ENCODE results near the gene MNAT1.
"Not testable (repeated sequence)": the region's sequence is repeated elsewhere in the genome, so short reads cannot be mapped to it uniquely, and the experiment has no call there.

The MNAT1 gene

DNA sequence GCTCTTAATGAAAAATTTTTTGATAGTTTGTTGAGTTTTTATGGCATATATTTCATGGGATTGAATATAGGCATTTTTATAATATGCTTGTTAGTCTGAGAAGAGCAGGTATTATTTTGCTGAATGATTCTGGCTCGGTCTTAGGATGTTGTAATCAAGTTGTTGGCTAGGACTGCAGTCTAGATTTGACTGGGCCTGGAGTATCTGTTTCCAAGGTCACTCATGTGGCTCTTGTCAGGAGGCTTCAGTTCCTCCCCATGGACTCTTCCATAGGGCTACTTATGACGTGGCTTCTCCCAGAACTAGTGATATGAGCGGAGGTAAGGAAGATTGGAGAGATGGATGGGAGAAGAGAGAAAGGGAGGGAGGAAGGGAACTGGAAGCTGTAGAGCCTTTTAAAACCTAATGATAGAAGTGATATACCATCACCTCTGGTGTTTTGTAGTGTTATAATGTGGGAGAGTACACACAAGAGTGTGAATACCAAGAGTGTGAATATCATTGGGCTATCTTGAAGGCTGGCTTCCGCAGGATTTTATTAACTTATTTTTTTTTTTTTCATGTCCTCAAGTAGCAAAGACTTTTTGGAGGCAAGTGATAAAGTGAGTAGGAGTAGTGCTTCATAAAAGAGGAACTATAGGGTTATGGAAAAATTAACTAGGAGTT, 4.4 kb downstream of the MNAT1 start:
- no peak for DNase-seq

DNA sequence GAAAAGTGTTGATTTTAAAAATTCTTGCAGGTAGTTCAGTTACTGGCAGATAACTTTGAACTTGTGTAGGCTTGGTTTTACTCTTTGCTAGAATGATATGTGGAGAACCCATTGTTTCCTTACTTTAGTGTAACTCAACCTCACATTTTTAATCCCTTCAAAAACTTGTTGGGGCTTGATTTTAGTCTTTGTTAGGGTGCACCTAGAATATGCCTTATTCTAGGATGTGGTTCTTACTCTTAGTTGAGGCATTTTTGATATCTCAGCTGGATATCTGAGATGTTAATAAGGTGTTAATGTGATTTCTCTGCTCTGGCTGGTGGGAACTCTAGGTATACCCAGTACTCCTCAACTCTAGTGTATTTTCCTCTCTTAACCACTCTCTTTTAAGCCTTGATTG, 10.0 kb downstream of the MNAT1 start:
- no peak for DNase-seq

DNA sequence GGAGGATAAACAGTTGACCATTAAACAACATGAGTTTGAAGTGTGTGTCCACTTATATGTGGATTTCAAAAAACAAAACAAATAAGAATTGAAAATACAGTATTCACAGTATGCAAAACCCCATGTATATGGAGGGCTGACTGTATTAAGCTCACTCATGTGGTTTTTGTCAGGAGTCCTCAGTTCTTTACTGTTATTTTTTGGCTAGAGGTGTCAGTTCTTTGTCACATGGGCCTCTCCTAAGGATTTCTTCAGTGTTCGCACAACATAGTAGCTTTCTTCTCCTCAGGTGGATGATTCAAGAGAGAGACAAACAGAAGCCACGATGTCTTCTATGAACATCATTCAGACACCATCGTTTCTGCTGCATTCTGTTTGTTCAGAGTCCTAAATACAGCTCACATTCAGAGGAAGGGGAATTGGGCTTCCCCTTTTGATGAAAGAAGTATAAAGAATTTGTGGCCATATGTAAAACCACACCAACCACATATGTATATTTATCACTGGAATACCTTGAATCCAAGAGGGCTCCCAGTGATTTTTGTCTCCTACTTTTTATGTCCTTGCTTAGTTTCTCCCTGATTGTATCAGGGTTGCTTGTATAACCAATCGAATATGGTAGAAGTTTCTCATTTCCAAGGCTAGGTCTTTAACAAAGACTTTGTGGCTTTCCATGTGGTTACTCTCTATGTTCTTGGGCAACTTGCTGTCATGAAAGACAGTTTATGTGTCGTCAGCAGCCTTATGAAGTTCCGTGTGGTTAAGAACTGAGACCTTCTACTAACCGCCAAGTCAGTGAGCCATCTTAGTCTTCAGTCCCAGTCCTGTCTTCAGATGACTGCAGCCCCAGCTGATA, 18.9 kb downstream of the MNAT1 start:
- DNase-seq = peak; percentile 24

DNA sequence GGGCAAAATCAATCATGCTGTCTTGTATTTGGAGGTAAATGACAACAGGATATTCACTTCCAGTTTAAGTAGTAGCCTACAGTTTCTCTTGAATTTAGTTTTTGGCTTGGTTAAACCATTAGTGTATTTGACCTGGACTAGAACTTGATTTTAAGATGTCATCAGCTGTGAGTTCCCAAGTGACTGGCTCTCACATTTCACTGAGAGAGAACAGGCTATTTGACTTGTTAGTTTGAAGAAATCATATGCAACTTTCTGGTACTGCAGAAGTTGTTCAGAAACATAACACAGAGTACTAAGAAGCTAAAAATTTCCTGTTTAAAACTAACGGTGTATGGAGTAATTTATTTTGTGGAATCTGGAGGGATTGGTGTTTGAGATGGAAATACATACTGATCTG, 22.3 kb downstream of the MNAT1 start:
- no peak for DNase-seq

DNA sequence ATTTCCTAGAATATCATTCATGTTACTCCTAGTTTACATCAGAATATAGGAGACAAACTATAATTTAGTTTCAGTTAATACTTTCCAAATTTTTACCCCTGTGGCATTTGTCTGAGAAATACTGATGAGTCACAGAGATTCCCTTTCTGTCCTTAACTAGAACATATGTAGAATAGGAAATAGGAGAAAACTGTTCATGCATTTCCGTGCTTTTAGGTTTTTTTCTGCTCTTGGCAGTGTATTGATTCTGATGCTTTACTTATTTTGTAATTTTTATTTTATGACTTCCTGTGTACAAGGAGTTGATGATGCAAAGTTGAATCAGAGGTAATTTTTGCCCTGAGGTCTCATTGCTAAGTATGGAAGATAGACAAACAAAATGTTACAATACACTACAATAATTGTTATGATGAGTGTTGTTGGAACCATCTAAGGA, 23.0 kb downstream of the MNAT1 start:
- no peak for DNase-seq

DNA sequence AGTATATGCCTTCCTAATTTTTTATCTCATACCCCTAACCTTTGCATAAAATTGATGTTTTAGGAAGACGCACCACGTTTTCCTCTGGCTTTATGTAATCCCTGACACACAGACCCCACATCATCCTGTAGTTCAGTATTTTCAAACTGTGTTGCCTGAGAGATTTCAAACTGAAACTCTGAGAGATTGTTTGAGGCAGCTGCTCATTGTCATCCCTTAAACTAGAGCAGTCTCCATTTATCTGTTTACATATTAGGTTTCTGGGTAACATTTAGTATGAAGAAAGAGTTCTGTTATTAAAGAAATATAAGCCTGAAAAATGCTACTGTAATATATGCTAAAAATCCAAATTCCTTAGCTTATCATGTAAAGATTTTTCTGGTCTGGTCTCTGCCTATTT, 24.3 kb downstream of the MNAT1 start:
- DNase-seq = no peak

DNA sequence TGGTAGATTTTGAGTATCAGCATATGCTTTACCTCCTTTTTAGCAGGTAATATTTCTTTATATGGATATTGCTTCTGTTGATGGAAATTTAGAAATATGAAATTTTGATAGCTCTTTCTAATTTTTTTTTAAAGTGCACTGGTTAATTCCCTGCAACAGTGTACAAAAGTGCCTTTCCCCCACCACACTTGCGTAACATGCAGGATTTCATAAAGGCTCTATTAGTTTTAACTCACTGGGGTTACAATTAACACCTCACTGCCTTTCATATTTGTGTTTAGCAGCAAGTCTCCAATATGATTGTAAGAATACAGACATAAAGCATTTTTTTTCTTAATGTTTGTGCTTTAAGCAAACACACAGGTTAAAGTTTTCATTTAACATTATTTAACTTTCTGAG, 25.6 kb downstream of the MNAT1 start:
- no peak for DNase-seq

DNA sequence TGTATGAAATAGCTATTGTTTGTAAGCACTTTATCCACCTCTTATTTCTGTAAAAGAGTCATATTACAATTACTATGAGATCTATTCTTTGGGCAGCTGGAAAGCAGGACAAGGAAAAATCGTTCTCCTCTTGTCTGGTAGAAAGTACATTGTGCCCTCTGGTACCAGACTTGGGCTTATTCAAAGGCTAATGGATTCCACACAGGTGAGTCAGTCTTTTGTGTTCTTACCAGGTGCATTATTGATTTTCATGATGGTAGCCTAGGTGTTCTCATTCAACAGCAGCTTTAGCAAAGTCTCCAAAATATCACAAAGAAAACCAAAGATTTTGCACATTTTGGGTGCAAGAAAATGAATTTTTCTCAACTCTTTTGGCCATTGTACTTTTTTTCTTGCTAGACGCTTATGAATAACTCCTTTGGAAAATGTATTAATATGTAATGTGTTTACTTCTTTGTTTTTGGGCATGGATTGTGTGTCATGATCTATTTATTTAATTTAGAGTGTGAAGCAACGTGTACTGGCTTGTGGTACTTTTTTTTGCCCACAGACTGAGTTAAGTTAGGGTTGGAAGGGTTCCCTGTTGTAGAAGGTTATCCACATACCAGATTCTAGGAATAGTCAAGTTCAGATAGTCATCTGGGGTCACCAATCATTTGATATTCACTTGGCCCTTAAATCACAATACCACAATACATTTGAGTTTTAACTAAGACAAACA, 26.2 kb downstream of the MNAT1 start:
- no peak for DNase-seq

DNA sequence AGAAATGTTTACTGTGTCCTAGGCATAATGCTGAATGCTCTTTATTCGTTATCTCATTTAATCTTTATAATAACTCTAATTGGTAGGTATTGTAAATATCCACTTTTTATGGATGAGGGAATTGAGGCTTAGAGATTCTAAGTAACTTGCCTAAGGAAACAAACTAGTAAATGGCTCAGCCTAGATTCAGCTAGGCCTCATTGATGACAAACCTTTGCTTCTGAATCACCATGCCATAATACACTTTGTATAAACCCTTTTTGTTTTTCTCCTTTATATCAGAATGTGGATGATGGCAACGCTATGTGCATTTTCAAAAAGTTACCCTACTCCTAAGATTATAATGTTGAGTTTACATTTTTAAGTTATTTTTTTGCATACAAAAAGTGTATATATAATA, 34.0 kb downstream of the MNAT1 start:
- DNase-seq = no peak

DNA sequence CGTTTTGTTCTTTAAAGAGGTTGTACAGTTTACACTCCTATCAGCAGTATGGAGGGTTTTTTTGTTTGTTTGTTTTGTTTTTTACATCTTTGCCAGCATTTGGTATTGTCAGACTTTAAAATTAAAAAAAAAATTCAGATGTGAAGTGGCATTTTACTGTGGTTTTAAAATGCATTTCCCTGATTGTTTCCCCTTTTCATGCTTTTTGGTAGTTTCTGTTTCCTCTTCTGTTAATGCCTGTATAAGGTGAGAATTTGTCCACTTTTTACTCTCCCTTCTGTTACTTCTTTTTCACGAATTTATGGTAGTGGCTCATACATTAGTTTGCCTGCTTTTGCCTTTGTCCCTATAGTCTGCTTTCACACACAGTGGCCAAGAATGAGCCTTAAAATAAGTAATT, 36.6 kb downstream of the MNAT1 start:
- DNase-seq = no peak

DNA sequence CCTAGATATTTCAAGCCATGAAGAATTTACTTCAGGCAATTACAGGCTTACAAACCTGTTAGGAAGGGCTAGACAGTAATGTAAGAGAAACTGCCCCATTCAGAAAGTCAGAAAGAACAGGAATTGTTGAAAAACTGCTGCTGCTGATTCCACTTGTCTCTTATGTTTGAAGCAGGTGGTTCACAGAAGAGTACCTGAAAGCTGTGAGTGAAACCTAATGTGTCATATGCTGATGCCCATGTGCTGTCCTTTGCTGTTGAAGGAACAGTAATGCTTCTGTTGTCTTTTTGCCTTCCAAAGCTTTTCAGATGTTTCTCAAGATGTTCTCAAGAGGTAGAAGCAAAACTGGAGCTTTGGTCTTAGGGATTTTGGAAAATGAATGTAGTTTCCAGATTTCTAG, 39.0 kb downstream of the MNAT1 start:
- DNase-seq = no peak

DNA sequence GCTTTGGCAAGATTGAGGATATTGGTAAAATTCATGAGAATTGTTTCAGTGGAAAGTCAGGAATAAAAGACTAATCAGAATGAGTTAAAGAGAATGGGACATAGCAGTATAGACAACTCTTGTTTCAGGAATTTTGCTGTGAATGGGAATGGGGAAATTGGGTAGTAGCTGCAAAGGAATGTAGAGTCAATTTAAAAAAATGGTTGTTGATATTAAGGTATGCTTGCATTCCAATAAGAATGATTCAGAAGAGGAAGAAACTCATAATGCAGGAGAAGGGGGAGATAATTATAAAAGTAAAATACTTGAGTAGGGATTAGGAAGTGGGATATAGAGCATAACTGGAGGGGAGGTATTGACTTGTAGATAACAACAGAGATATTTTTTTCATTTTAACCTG, 40.7 kb downstream of the MNAT1 start:
- DNase-seq = no peak

DNA sequence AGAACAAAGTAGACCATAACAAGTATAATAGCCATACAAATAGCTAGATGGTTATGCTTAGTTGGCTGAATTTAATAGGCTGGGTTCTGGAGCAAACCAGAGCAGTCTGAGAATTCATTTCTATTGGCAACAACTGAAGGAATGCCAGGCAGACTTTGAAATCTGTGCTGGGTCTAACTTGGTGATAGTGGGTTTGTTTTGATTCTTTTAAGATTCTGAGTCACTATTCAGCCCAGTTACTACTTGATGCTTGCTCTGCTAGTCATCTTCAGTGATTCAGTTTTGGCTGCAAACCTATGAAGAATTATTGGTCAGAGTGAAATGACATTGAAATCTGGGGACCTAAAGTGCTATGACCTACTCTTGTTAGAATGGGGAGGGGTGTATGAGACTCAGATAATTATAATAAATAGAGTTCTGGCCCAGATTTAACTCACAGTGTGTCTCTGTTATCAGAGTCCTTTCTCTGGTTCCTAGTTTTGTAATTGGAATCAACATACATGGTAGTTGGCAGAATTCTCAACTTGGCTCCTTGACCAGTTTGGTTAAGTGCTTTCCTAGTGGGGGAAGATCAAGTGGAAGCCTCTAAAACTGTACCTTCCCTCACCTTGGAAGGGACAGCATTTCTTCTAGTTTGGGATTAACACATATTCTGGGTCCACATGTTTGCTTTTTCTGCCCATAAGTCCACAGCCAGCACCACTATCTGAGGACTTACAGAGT, 43.5 kb downstream of the MNAT1 start:
- DNase-seq = no peak

DNA sequence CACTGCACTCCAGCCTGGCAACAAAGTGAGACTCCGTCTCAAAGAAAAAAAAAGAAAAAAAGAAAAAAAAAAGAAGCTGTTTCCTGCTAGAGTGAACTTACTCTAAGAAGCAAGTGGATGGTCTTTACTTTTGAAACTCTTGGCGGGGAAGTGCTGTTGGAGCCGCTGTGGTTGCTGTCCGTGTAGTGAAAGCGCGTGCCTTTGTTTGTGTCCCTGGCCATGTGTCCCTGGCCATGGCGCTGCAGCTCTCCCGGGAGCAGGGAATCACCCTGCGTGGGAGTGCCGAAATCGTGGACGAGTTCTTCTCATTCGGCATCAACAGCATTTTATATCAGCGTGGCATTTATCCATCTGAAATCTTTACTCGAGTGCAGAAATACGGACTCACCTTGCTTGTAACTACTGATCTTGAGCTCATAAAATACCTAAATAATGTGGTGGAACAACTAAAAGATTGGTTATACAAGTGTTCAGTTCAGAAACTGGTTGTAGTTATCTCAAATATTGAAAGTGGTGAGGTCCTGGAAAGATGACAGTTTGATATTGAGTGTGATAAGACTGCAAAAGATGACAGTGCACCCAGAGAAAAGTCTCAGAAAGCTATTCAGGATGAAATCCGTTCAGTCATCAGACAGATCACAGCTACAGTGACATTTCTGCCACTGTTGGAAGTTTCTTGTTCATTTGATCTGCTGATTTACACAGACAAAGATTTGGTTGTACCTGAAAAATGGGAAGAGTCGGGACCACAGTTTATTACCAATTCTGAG, 45.4 kb downstream of the MNAT1 start:
- not testable (repeated sequence) for DNase-seq

DNA sequence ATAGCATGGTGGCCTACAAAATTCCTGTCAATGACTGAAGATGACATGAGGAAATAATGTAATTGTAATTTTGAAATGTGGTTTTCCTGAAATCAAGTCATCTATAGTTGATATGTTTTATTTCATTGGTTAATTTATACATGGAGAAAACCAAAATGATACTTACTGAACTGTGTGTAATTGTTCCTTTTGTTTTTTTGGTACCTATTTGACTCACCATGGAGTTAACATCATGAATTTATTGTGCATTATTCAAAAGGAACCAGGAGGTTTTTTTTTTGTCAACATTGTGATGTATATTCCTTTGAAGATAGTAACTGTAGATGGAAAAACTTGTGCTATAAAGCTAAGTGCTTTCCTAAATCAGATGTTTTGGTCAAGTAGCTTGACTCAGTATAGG, 46.0 kb downstream of the MNAT1 start:
- DNase-seq = not testable (repeated sequence)

DNA sequence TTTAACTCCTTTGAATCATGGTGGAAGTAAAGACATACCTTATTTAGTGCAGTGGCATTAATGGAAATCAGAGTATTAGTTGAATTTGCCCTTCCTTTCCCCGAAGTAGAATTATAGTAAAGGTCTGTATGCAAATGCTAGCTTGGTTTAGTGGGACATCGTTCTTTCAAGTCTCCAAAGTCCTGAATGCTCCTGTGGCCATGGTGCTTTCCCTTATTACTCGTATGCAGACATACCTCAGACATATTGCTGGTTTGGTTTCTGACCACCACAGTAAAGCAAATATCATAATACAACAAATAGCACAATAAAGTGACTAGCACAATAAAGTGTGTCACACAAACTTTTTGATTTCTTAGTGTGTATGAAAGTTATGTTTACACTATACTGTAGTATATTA, 52.3 kb downstream of the MNAT1 start:
- no peak for DNase-seq

DNA sequence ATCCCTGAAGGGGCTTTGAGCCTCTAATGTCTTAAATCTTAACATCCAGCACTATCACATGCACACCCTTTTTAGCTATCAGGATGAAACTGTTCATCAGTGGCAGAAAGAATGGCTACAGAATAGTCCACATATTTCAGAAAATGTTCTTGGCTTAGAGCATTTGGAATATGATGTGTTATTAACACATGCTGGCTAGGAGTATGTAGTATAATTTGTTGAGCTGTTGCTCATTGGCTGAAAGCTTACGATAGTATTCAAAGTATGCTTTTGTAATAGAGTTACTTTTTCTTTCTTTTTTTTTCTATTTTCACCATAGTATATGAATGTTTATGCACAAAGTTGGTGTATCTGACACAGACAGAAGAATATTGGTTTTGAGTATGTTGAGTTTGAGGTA, 55.1 kb downstream of the MNAT1 start:
- no peak for DNase-seq

DNA sequence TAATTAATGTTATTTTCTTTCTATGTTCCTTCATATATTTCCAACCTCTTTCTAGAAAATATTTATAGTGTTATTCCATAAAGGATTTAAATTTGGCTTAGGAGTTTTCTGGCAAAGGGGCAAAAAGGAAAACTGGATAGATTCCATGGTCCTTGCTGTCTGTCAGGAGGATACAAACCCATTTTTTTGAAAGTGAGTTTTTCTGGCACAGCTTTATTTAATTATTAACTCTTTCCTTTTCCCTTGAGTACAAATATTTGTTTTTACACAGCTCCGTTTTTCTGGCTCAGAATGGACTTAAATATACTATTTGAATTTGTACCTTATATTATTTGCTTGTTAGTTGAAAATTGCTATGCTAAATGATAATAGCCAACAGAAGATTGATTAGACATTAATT, 56.3 kb downstream of the MNAT1 start:
- DNase-seq = no peak

DNA sequence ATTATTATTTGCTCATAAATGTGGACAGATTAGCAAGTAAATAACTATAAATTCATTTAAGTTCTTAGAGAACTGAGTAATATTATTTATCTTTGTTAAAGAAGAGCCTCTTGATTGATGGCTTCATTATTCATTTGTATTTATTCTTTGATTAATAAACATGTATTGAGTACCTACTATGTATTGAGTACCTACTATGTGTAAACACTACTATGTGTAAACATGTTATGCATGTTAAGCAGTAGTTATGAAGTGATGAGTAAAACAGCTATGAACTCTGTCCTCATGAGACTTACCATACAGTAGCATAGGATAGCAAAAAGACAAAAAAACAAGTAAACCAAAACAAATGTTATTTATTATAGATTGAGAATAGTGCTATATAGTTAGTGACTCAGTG, 61.9 kb downstream of the MNAT1 start:
- no peak for DNase-seq

DNA sequence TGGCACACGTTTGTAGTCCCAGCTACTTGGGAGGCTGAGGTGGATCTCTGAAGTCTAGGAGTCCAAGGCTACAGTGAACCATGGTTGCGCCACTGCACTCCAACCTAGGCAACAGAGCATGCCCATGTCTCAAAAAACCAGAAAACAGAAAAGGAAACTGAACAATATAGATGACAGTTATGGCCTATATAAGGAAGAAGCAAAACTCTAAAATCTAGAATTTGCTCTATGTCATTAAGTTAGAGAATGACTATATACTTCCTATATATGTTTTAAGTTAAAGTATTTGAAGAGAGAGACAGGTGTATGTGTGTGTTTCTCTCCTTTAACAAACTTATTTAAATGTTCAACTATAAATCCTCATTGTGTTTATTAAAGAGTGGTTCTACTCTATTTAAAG, 65.8 kb downstream of the MNAT1 start:
- DNase-seq = no peak

DNA sequence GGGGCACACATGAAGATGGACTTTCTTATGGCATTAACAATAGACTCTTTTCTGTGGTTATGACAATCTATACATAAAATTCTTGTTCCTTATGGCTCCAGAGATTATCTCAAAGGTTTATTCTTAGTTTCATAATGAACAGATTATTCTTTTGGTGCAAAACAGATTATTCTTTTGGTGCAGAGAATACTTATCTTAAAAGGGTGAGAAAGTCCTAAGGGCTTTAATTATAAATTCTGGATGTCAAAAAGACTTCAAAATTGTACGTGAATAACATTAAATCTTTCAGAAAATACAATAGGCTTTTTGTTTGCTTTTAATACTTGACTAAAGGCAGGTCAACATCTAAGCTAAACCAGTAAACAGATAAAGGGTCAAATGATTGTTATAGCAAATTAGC, 69.3 kb downstream of the MNAT1 start:
- no peak for DNase-seq

DNA sequence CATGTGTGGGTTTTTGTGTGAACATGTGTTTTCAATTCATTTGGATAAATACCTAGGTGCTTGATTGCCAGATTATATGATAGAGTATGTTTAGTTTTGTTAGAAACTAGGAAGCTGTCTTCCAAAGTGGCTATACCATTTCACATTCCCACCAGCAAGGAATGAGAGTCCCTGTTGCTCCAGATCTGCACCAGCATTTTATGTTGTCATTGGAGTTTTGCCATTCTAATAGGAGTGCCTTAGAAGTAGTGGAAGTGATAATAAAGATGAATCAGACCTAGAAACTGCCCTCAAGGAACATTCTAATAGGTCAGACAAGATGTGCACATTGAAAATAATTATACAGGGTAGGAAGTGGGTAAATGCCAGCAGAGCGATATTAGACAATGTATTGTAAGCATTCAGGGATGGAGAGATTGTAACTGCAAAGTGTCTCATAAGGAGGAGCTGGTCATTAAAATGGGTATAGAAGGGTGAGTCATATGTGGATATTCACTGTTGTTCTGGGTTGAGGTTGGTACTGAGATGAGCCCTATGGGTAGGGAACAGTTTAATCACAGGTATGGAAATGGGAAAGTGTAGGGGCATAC, 71.4 kb downstream of the MNAT1 start:
- DNase-seq = no peak

All from T-helper 9 cell (primary cell).